ENCODE results near the gene COX4I1. TPM values are rescaled to one million over a fixed set of nuclear protein-coding genes. Genes with fewer than 3 reads are reported as not detected.

COX4I1 gene
- total RNA-seq, 4 donors from 2014 or later = 379 to 637 (median 462) TPM

DNA sequence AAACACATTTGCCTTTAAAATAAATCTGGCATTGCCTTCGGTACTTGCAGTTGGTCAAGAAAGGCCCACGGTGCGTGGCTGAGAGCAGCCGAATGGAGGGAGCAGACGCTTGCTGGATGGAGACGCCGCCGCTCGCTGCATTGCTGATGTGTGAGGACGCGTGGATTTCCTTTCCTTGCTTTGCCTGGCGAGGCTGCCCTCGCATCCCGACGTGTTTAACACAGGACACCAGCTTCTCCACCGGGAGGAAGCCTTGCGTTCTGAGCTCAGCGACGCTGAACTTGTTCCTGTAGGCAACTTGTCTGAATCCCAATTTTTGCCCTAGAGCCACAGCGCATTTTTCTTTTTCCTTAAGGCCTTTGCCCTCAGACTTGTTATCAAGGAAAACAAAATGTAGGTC lies 45.8 kb downstream of the COX4I1 start:
- DNase-seq (ENCODE audit: low spot score) (no peak), ATAC-seq (ENCODE audit: low FRiP score) (no peak)
- TF ChIP-seq CTCF (IDR thresholded peaks at IDR 0.05) = no peak

DNA sequence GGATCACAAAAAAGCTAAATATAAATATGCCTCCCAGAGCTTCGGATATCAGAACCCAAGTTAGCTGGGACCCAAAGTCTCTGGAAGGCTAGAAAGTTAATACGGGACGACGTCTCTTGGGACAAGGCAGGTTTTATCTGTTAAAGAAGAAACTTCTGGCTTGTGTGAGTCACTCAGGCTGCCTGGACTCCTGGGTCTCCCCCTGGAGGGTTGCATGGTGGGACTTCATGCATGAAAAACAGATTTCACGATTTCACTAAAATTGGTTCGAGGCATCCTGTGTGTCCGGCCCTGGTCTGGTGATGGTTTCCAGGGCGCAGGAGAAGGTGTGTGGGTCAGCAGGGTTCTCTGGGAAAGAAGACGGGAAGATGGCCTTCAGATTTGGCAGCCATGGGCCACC lies 47.0 kb downstream of the COX4I1 start:
- DNase-seq (ENCODE audit: low spot score) (no peak), ATAC-seq (ENCODE audit: low FRiP score) (no peak)
- no peak for TF ChIP-seq CTCF (IDR thresholded peaks at IDR 0.05)

DNA sequence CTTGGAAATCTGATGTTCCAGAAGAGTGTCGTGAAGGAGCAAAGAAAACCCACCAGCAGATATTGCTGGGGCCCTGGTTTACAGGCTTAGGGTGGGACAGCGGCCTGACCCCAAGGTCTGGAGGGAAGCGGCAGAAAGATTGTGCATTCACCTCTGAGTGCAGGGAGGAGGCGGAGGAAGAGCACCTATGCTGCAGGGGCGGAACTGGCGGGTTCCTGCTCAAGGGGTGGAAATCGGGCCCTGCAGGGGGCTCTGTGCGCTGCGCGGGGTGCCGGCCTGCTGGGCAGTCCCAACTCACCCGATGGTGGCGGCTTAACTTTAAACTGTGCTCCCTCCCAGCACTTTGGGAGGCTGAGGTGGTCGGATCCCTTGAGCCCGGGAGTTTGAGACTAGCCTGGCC lies 47.5 kb downstream of the COX4I1 start:
- TF ChIP-seq CTCF (IDR thresholded peaks at IDR 0.05) = no peak
- DNase-seq (ENCODE audit: low spot score) = no peak

GRCh38 chr16:85847681-85848601 lies 48.4 kb downstream of the COX4I1 start:
- DNase-seq (ENCODE audit: low spot score) (no peak), ATAC-seq (ENCODE audit: low FRiP score) (no peak)
- no peak for TF ChIP-seq CTCF (IDR thresholded peaks at IDR 0.05)

More for the DNA sequence above, 47.5 kb downstream of the COX4I1 start:
- no peak for ATAC-seq (ENCODE audit: low FRiP score)

- DNase-seq (ENCODE audit: low spot score) (no peak), ATAC-seq (ENCODE audit: low FRiP score) (no peak)
- no peak for TF ChIP-seq CTCF (IDR thresholded peaks at IDR 0.05)
These were observed 49.5 kb downstream of the COX4I1 start for GRCh38 chr16:85848986-85849385.

DNA sequence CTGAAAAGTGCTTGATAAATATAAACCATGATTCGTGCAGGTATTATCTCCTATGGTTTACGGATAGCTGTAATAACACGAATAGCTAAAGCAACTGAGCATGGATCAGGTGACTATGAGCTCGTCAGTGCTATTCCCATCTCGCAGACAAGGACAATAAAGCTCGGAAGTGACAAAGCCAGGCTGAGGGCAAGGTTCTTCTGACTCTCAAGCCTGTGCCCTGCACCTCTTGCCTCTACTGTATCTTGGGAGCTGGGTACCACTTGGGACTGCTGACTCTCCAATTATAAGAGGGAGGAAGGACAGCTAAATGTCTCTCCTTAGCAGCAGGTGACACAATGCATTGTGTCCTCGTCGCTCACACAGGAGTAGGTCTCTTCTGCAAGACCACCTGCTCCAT lies 49.9 kb downstream of the COX4I1 start:
- ATAC-seq (ENCODE audit: low FRiP score) (no peak), DNase-seq (ENCODE audit: low spot score) (no peak)
- no peak for TF ChIP-seq CTCF (IDR thresholded peaks at IDR 0.05)

GRCh38 chr16:85850344-85850880 lies 50.9 kb downstream of the COX4I1 start:
- DNase-seq (ENCODE audit: low spot score) = no peak
- ATAC-seq (ENCODE audit: low FRiP score) = no peak

More at GRCh38 chr16:85850344-85850880, 50.9 kb downstream of the COX4I1 start:
- no peak for TF ChIP-seq CTCF (IDR thresholded peaks at IDR 0.05)

Measured in omental fat pad (tissue), 4 donors.